C4-2B (cell line): ENCODE results near the gene SLC10A4.

ENCODE experiments used
- H3K27ac ChIP-seq: fragments of 450-650 bp; 2 replicates; pipeline ENCODE4 v1.5.1; 2017
- CTCF ChIP-seq: fragments of 450-650 bp; conservative IDR thresholded peaks from 2 replicates; pipeline ENCODE4 v1.5.1; 2017; ENCODE audit warnings: mild to moderate bottlenecking
- ZFX ChIP-seq: fragments of 450-650 bp; IDR thresholded peaks from 2 replicates; pipeline ENCODE4 v1.6.1; 2017

Gene SLC10A4

GRCh38 chr4:48454591-48454990, 28.6 kb upstream of the SLC10A4 start:
- TF ChIP-seq CTCF: no peak
- no peak for TF ChIP-seq ZFX
- H3K27ac ChIP-seq: no peak overlapping the region

GRCh38 chr4:48461000-48461399, 22.1 kb upstream of the SLC10A4 start:
- TF ChIP-seq CTCF (no peak), ZFX (no peak)
- no peak overlapping the region for H3K27ac ChIP-seq

- TF ChIP-seq CTCF (no peak), ZFX (no peak)
- no peak overlapping the region for H3K27ac ChIP-seq
Observed at GRCh38 chr4:48462363-48462762, 20.8 kb upstream of the SLC10A4 start.

- no peak for TF ChIP-seq ZFX
- no peak for TF ChIP-seq CTCF
Observed at GRCh38 chr4:48467442-48467841, 15.7 kb upstream of the SLC10A4 start.

GRCh38 chr4:48467891-48468290, 15.3 kb upstream of the SLC10A4 start:
- TF ChIP-seq ZFX (no peak), CTCF (no peak)
- H3K27ac ChIP-seq: no peak overlapping the region

More at GRCh38 chr4:48467442-48467841, 15.7 kb upstream of the SLC10A4 start:
- H3K27ac ChIP-seq: no peak overlapping the region

GRCh38 chr4:48470137-48470536, 13.0 kb upstream of the SLC10A4 start:
- TF ChIP-seq ZFX (no peak), CTCF (no peak)
- no peak overlapping the region for H3K27ac ChIP-seq

- no peak for TF ChIP-seq ZFX
- no peak for TF ChIP-seq CTCF
- no peak overlapping the region for H3K27ac ChIP-seq
Observed at GRCh38 chr4:48470570-48470969, 12.6 kb upstream of the SLC10A4 start.
